GM12878 (cell line): ENCODE results near the gene S100A14. TPM values are rescaled to one million over a fixed set of nuclear protein-coding genes. Genes with fewer than 3 reads are reported as not detected.

Experiments
- ATAC-seq: fragments of 200-7000 bp; cut with Tn5 transposase; 3 replicates; pipeline ENCODE4 v1.9.1; 2020; ENCODE audit warnings: mild to moderate bottlenecking, moderate library complexity
- BruUV-seq: library from RNA; stranded (reverse); fragments of 400-500 nt; replicated peaks from 2 replicates; lab custom pipeline; 2021; lab: Mats Ljungman, UMichigan
- CTCF ChIA-PET: fragments of 300-600 bp; sonication (Branson Sonifier 250); formaldehyde crosslinking; extraction: SDS; loops from one replicate; lab custom pipeline; 2021; ENCODE audit warnings: inconsistent platforms; lab: Yijun Ruan, JAX
- POLR2A ChIA-PET: fragments of 350-600 bp; formaldehyde crosslinking; extraction: SDS; loops from one replicate; lab custom pipeline; 2021; ENCODE audit warnings: inconsistent platforms; lab: Charles Lee
- RAD21 ChIA-PET: fragments of 300-600 bp; sonication (Branson Sonifier 250); formaldehyde crosslinking; loops from one replicate; lab custom pipeline; 2023; ENCODE audit warnings: antibody characterized with exemption; ENCODE audit not compliant: unreplicated experiment; lab: Charles Lee
- SMC1A ChIA-PET: fragments of 300-600 bp; sonication (Branson Sonifier 250); formaldehyde crosslinking; loops from one replicate; lab custom pipeline; 2023; ENCODE audit not compliant: unreplicated experiment, uncharacterized antibody; lab: Charles Lee
- DNase-seq: peaks from one replicate; pipeline ENCODE4 v3.0.0-alpha.2; 2011; ENCODE audit warnings: low read depth, low spot score
- FAIRE-seq: peaks from 3 replicates; lab custom pipeline; 2011; peaks lifted over from hg19 to GRCh38; lab: Jason Lieb, UNC
- H2AFZ ChIP-seq: 2 replicates; pipeline ENCODE4 v1.6.0; 2011; ENCODE audit warnings: low read depth, low read length, control low read depth; ENCODE audit not compliant: control insufficient read depth
- H3K27ac ChIP-seq: 2 replicates; pipeline ENCODE4 v1.5.1; 2011; ENCODE audit warnings: control low read depth; ENCODE audit not compliant: control insufficient read depth, insufficient read depth
- H3K27me3 ChIP-seq, 2 experiments: replicated peaks in 1 of 2; 2 replicates each; pipeline versions ENCODE4 v1.6.0 to v1.6.1; 2011; ENCODE audit warnings: low read length in 1 of 2; ENCODE audit not compliant: control insufficient read depth in 2 of 2, insufficient read depth in 2 of 2
- H3K36me3 ChIP-seq, 2 experiments: 2 replicates each; pipeline ENCODE4 v1.5.1; 2011; ENCODE audit warnings: low read length in 1 of 2; ENCODE audit not compliant: control insufficient read depth in 2 of 2, insufficient read depth in 2 of 2
- H3K4me1 ChIP-seq: 2 replicates; pipeline ENCODE4 v1.6.1; 2011; ENCODE audit warnings: mild to moderate bottlenecking, low read length, moderate library complexity, mixed read lengths; ENCODE audit not compliant: control insufficient read depth, insufficient read depth
- H3K4me2 ChIP-seq: 2 replicates; pipeline ENCODE4 v1.6.0; 2011; ENCODE audit warnings: control low read depth; ENCODE audit not compliant: control insufficient read depth, insufficient read depth
- H3K4me3 ChIP-seq: fragments of 200-600 bp; sonication (generic); 2 replicates; pipeline ENCODE4 v1.5.1; 2016
- H3K79me2 ChIP-seq: 2 replicates; pipeline ENCODE4 v1.6.0; 2011; ENCODE audit warnings: low read length; ENCODE audit not compliant: control insufficient read depth, insufficient read depth
- H3K9ac ChIP-seq: 2 replicates; pipeline ENCODE4 v1.8.0; 2011; ENCODE audit warnings: low read length, control low read depth, mixed read lengths; ENCODE audit not compliant: control insufficient read depth, insufficient read depth
- H3K9me3 ChIP-seq: replicated peaks from 3 replicates; pipeline ENCODE4 v1.5.1; 2011; ENCODE audit warnings: mild to moderate bottlenecking, low read length; ENCODE audit not compliant: control insufficient read depth, insufficient read depth
- H4K20me1 ChIP-seq: 2 replicates; pipeline ENCODE4 v1.6.0; 2011; ENCODE audit not compliant: control insufficient read depth, insufficient read depth
- BACH1 ChIP-seq: fragments of 450-650 bp; IDR thresholded peaks from 2 replicates; pipeline ENCODE4 v1.6.1; 2017; ENCODE audit warnings: mild to moderate bottlenecking, borderline replicate concordance
- E2F4 ChIP-seq: IDR thresholded peaks from 2 replicates; pipeline ENCODE4 v1.6.1; 2012; ENCODE audit warnings: low read depth, low read length, improper control_type of control experiment
- E4F1 ChIP-seq: fragments of 450-650 bp; IDR thresholded peaks from 2 replicates; pipeline ENCODE4 v1.6.1; 2018; ENCODE audit warnings: borderline replicate concordance, mild to moderate bottlenecking; ENCODE audit not compliant: partially characterized antibody
- IKZF1 ChIP-seq: fragments of 450-650 bp; conservative IDR thresholded peaks from 2 replicates; pipeline ENCODE4 v1.6.1; 2017; ENCODE audit warnings: antibody characterized with exemption, mild to moderate bottlenecking
- IKZF2 ChIP-seq, 2 experiments: fragments of 450-650 bp; IDR thresholded peaks; 2 replicates each; pipeline ENCODE4 v1.6.1; 2017; ENCODE audit warnings: mild to moderate bottlenecking in 2 of 2, moderate library complexity in 2 of 2
- NBN ChIP-seq: fragments of 450-650 bp; IDR thresholded peaks from 2 replicates; pipeline ENCODE4 v1.6.1; 2016
- NRF1 ChIP-seq: conservative IDR thresholded peaks from 2 replicates; pipeline ENCODE4 v1.6.1; 2011; ENCODE audit warnings: mild to moderate bottlenecking, low read depth, low read length, improper control_type of control experiment
- POLR2A ChIP-seq: IDR thresholded peaks from 2 replicates; pipeline ENCODE4 v1.6.1; 2011; ENCODE audit warnings: low read depth, mild to moderate bottlenecking, low read length
- POU2F2 ChIP-seq: IDR thresholded peaks from 3 replicates; pipeline ENCODE4 v1.6.1; 2011; ENCODE audit warnings: low read depth, mild to moderate bottlenecking, low read length, borderline replicate concordance
- STAT3 ChIP-seq: IDR thresholded peaks from 2 replicates; pipeline ENCODE4 v1.6.1; 2011; ENCODE audit warnings: low read depth, low read length, improper control_type of control experiment
- SUPT20H ChIP-seq: IDR thresholded peaks from 2 replicates; pipeline ENCODE4 v1.6.1; 2011; ENCODE audit warnings: low read depth, mild to moderate bottlenecking, low read length, moderate library complexity, borderline replicate concordance; ENCODE audit not compliant: control insufficient read depth
- USF1 ChIP-seq: IDR thresholded peaks from 2 replicates; pipeline ENCODE4 v1.6.1; 2011; ENCODE audit warnings: borderline replicate concordance, low read depth, mild to moderate bottlenecking, moderate library complexity, mixed read lengths, low read length; ENCODE audit not compliant: insufficient read depth; ENCODE audit errors: extremely low read length
- ZNF24 ChIP-seq: fragments of 450-650 bp; IDR thresholded peaks from 2 replicates; pipeline ENCODE4 v1.6.1; 2017; ENCODE audit warnings: antibody characterized with exemption, mild to moderate bottlenecking
- ZNF592 ChIP-seq: fragments of 450-650 bp; IDR thresholded peaks from 2 replicates; pipeline ENCODE4 v1.6.1; 2017; ENCODE audit warnings: mild to moderate bottlenecking, moderate library complexity
- WGBS: methylation state at CpG from one replicate; pipeline ENCODE4 v1.1.6; 2016; ENCODE audit warnings: low lambda C conversion rate; ENCODE audit not compliant: insufficient replicate concordance, insufficient coverage; ENCODE audit errors: missing lambda C conversion rate; 5-methylcytosine and 5-hydroxymethylcytosine counted together
- in situ Hi-C: fragments of 300-500 bp; cut with MboI; formaldehyde crosslinking; loops from 9 replicates; pipeline ENCODE4 v1.14.3; 2018; ENCODE audit warnings: mixed read lengths
- intact Hi-C: fragments of 100-400 bp; cut with micrococcal nuclease; formaldehyde crosslinking; loops from one replicate; pipeline ENCODE4 v1.14.2; 2022; ENCODE audit not compliant: unreplicated experiment
- polyA plus RNA-seq, 11 experiments: library from polyadenylated mRNA; depleted of rRNA in 4 of 11; unstranded in 6 of 11; stranded (reverse) in 5 of 11; fragments of >200 nt; fragmentation: Nextera tagmentation in 4 of 11; fragmentation: Illumina TruSeq in 1 of 11; extraction: Ambion mirVana in 4 of 11; extraction: Trizol in 1 of 11; gene quantifications; 1 replicate in 1 of 11; 2 replicates in 10 of 11; pipeline versions ENCODE4 v1.2.1 to v1.2.3, GENCODE V29; 2011 to 2016; ENCODE audit warnings: inconsistent platforms in 2 of 11, missing spikeins in 2 of 11, low read depth in 1 of 11
- total RNA-seq, 4 experiments: library from RNA; depleted of rRNA in 3 of 4; stranded (reverse); fragments of >200 nt in 3 of 4; fragmentation: Illumina TruSeq in 1 of 4; extraction: Trizol in 1 of 4; gene quantifications; 2 replicates each; pipeline versions ENCODE4 v1.2.1 to v1.2.3, GENCODE V29; 2013 to 2021

Gene S100A14
- total and polyA plus RNA-seq, 10 of the 15 experiments (the other 5 are each of a cell fraction or from before 2014, with no cell fraction given), result 0.20 to 0.77 (median 0.45) TPM; not detected in 4

GRCh38 chr1:153626904-153627714, 11.0 kb upstream of the S100A14 start, which contains the start of gene S100A13:
Gene S100A13, minus strand, starts transcription at chr1:153627505. Its CDS starts 1,033 bp downstream, at chr1:153626472.
- ATAC-seq, result peak; percentile 80
- H3K9me3 ChIP-seq, result no peaks in the 10 kb centered on the region
- in situ Hi-C loops, result no loop called here
- H3K4me3 ChIP-seq, result no peak within 1 kb of the TSS
- no peaks in the 10 kb centered on the region for H3K36me3 ChIP-seq
- BruUV-seq, result no TSS peak
- intact Hi-C loops, result no loop called here
- DNase-seq, result no peak
- ChIA-PET RAD21 (interaction anchor here (1.1 to 3.7 kb wide), 9 partner anchors 9 to 95 kb away, joined by 3 to 25 read pairs (median 6); partner anchors contain the start of gene S100A14), SMC1A (interaction anchor here (1.0 to 4.9 kb wide), 10 partner anchors 11 to 95 kb away, joined by 3 to 31 read pairs (median 5); partner anchors contain the start of genes ILF2 and S100A14), POLR2A (interaction anchor here (1.3 kb wide), 1 partner anchor 28 kb away, joined by 4 read pairs; no protein-coding TSS in a partner anchor), CTCF (interaction anchor here (0.7 to 5.2 kb wide), 26 partner anchors 11 to 423 kb away, joined by 3 to 66 read pairs (median 4); partner anchors contain the start of genes PGLYRP4, RAB13, S100A14 and S100A16)
- peak within 1 kb of the TSS; percentile 49 for H2AFZ ChIP-seq
- peak within 1 kb of the TSS; percentile 22; the same call in 1 of the 2 replicates for H3K9ac ChIP-seq
- no peaks in the 10 kb centered on the region for H3K79me2 ChIP-seq
- H3K27me3 ChIP-seq, result no peaks in the 10 kb centered on the region
- no peak for FAIRE-seq
- peaks cover 14% of the 10 kb centered on the region for H3K4me1 ChIP-seq
- H3K27ac ChIP-seq, result no peak within 1 kb of the TSS
- WGBS, result 21% methylated on average over 28 of the region's 28 CpGs
- no peaks in the 10 kb centered on the region for H4K20me1 ChIP-seq
- peak within 1 kb of the TSS; percentile 67 for H3K4me2 ChIP-seq
- TF ChIP-seq IKZF2 (IDR thresholded peaks at IDR 0.05) (peak in 1 of 2 experiments; percentile 9; a peak in 1 of 4 replicates), NBN (no peak), SUPT20H (no peak), E2F4 (no peak), ZNF592 (no peak), BACH1 (no peak), IKZF1 (no peak; the same call in 1 of the 2 replicates), POU2F2 (no peak), POLR2A (peak; percentile 29; the same call in 1 of the 2 replicates), ZNF24 (no peak), USF1 (no peak), E4F1 (no peak), STAT3 (no peak), NRF1 (no peak)
